HG02884 (cell line): ENCODE measurements around the gene ADGRG6.
"Not testable (repeated sequence)": the region's sequence is repeated elsewhere in the genome, so short reads cannot be mapped to it uniquely, and the experiment has no call there.

Experiments
- ATAC-seq: cut with Tn5 transposase; IDR thresholded peaks from one replicate; pipeline ENCODE4 v1.9.1; 2021; ENCODE audit warnings: mild to moderate bottlenecking, moderate library complexity; ENCODE audit not compliant: unreplicated experiment

The ADGRG6 gene

DNA sequence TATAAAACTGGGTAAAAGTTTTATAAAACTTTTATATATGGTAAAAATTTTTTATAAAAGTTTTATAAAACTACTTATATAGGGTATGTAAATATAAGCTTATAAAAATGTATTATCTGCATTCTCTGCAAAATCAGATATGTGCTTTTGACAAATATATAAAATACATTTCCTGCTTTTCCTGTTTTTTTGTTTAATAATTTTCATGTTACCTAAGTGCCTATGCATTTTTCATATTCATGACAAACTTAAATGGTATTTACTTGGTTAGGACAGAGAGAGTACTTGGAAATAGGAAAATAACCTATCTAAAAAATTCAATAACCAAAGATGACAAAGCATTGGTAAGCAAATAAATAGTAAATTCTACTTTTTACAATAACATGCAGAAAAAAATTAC lies 41.2 kb downstream of the ADGRG6 start:
- no peak for ATAC-seq

DNA sequence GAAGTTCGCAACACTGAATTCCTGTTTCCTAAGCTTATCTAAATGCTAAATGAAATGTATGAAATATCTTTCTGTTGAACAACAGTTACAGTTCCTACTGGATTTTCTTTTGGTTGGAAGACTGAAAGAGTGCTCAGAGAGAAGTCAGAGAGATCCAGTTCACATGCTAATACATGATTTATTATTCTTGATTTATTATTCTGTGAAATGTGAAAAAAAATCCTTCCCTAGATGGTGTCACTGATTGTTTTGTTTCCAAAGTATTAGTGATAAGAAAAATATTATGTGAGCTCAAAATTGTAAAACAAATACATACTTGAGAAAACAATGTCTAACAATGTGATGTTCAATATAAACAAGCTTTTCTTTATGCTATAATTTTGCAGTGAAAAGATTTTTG lies 42.1 kb downstream of the ADGRG6 start:
- ATAC-seq = no peak

DNA sequence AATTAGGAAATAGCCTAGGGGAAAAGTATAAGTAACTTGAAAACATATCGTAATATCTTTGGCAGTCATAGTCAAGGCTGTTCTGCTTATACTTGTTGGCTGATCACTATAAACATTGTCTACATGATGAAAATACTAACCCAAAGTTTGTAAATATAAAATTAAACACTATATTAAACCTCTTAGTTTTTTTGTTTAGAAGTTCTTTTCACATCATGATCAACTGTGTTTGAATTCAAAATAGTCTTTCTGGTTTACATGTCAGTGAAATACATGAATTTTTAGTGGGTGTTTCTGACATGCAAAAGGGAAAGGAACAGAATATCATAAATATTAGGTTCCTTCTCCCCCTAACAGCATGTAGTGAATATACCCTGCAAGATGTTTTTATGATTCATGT lies 43.5 kb downstream of the ADGRG6 start:
- ATAC-seq = no peak

DNA sequence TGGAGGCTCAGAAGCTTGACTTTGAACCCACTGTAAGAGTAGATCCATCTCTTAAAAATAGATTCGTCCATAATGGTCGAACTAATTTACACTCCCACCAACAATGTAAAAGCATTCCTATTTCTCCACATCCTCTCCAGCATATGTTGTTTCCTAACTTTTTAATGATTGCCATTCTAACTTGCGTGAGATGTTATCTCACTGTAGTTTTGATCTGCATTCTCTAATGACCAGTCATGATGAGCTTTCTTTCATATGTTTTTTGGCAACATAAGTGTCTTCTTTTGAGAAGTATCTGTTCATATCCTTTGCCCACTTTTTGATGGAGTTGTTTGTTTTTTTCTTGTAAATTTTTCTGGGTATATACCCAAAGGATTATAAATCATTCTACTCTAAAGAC lies 44.4 kb downstream of the ADGRG6 start:
- ATAC-seq = not testable (repeated sequence)

DNA sequence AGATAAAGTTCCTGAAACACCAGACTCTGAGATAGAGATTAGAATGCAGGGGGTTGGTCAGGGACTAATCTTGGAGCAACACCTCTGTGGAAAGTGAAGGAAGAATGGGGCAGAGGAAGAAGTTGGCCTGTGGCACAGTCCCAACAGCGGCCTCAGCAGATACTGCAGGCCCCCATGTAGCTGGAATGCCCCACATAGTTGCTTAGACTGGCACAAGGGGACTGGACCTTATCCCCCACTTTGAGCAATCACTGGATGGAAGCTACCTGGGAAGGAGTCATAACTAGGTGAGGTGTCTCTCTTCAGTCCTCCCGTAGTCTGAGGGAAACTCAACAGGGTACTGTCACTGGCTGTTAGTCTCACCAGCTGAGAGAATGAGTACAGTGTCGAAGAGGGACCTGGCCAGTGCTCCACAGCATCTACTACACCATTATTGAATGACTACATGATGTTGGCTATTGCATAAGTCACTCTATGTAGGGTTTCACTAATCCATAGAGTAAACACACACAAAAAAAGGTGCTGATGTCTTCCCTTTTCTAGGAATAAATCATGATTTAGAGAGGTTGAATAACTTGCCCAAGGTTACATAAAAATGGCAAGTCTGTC lies 47.5 kb downstream of the ADGRG6 start:
- ATAC-seq = no peak

DNA sequence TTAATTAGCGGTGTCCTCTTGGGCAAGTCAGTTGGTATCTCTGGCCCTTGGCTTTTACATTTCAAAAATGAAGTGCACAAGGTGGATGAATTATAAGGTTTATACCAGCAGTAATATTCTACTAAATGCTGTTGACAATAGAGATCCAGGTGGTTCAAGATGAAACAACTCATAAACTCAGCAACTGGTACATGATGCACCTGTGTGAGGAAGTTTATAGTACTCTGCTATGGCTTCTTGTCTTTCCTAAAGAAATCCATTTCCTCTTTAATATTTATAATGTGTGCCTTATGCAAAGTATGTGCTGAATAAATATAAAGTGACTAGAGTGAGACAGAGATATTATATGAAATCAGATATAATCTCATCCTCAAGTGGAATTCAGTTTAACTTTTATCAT lies 48.5 kb downstream of the ADGRG6 start:
- ATAC-seq = no peak

DNA sequence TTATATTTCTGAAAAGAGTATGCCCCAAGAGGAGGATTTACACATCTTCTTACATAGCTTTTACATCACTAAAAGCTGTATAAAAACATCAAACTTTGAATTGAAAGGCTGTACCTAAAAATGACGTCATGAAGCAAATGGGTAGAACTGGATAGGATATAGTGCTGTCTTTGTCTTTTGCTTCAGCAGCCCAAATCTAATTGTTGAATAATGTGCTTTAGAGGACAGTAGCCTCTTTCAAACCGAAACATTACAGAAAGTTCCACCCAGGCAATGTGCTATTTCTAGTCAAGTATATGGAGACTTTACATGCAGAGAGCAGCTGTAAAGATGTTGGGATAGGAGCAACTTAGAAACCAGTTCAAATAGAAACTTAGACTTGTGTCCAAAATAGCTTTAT lies 51.9 kb downstream of the ADGRG6 start:
- ATAC-seq = no peak

DNA sequence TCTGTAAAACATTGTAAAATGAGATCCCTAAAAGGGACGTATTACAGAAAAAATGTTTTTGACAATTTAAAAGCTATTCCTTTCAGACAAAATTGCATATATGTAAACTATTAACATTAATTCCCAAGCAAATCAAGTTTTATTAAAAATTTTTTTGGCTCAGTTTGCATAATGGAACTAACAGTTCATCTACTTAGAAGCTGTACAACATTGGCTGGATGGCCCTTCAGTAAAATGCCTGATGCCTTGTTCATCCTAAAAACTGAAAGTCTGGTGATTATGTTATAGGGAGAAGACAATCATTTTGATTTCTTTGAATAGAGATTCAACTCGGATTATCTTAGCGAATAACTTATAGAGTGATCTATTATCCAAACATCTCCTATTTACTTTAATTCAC lies 52.8 kb downstream of the ADGRG6 start:
- ATAC-seq = no peak

DNA sequence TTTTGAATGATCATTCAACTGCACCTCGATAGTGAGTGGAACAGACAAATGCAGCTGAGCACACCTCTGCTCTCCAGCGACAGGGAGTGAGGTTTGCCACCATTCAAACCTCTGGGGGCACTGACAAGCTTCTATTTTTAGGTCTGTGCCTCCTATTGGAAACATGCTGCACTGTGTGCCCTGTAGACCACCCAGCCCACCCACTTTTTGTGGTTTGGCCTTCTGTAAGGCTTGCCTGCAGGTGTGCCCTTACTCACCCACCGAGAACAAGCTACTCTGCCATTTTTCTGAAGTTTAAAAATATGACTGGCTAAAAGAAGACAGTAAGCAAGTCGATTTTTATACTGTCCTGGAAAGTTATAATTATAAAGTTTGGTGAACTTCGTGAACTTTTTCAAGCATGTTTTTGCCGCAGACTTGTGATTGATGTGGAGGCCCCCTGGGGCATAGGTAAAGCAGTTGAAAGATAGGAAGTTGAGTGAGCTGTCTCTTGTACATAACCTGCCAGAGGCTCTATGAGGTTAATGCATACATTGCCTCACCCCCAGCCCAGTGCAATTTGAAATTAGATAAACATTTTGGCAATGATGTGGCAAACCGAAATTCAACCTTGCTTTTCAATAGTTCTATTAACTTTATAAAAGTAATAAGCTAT lies 53.8 kb downstream of the ADGRG6 start:
- ATAC-seq = no peak

DNA sequence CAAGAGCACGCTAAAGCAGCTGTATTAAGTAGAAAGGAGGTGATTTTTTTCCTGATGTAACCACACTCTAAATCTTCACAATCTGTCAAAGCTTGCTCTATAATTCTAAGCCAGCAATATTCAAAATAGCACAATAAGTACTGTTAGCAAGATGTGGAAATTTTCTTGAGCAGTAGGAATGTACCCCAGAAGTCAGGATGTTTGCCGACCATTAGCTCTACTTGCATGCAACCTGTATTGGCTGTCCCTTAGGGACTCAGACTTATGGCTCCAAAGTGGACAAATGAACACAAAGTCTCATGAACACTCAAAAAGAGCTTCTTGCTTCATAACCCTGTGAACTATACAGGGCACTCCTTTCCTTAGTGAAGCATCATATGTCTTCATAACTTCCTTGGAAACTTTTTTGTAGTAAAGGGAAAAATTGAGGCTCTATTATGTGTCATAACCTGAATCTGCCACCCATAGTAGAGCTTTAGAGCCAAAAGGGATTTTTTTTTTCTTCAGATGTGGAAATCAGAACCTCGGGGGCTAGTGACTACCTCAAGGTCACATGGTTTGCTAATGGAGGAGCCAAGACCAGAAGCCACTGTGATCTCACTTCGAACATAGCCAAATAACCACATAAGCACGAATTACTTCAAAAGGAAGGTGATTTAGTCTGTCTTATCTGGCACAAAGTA lies 54.5 kb downstream of the ADGRG6 start:
- ATAC-seq = no peak

DNA sequence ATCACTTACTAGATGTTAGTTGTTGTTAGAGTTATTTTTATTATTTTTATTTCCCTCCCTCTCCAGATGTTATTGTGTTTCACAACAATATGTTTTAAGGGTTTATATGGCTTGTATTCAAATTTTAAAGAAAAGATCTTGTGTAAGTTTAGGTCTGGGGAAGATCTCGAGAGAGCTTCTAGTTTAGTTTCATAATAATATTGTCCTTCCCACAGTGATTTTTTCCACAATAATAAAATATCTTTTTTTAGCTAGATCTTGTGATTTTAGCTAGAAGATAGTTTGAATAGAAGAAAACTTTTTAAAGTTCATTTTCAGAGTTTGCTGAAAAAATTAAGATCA lies 55.0 kb downstream of the ADGRG6 start:
- no peak for ATAC-seq

DNA sequence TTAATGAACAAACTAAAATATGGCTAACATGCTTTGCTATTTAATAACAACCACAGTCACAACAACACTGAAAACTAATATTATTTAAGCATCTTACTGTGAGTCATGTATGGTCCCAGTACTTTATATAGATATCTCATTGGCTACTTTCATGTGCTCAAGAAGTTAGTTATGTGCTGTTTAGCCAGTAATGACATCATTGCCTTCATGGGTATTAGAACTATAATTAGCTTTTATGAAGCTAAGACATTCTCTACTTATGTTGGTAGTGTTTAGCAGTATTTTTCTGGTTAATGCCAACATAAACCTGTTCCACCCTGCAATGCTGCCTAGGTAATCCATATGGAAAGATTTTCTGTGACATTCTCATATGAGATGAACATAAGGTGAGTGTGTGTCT lies 56.1 kb downstream of the ADGRG6 start:
- no peak for ATAC-seq

DNA sequence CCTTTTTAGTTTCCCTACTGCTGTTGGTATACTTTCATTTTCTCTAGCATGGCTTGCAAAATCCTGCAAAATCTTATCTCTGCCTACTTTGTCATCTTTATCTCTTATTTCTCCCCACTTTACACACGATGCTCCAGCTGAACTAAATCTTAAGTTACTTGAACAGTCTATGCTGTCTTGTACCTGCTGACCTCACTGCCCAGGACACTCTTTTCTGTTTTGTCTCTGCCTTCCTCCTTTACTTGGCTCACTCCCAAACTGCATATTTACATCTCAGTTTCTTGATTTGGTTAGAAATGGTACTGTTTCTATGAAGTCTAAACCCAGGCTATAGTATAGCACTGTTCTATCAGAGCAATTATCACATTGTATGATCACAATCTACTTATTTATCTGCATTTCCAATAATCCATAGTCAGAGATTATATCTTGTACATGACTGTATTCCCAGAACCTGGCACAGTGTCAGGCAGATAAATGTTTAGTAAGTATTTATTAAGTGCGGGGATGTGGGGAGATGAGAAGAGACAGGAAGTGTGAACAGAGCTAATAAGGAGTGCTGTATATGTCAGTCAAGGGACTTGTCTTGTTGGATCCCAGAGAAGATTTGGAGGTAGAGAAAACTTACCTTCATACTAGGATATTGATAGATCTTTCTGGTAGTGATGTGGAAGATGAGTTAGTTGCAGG lies 57.6 kb downstream of the ADGRG6 start:
- no peak for ATAC-seq

DNA sequence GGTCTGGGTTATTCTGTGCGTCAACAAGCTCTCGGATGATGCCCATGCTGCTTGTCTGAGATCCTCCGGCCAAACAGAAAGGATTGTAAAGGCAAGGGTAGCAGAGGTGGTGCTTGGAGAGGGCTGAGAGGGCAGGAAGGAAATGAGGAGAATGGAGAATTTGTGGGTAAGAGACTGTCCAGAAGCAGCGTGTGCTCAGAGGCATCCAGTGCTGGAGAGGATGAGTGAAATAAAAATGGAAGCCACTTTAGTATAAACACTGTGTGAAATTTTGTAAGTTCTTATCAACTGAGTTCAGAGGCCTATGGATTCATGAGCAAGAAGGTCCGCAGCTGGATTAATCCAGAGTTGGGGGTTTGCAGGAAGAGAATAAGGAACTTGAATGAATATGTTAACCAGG lies 59.5 kb downstream of the ADGRG6 start:
- no peak for ATAC-seq

DNA sequence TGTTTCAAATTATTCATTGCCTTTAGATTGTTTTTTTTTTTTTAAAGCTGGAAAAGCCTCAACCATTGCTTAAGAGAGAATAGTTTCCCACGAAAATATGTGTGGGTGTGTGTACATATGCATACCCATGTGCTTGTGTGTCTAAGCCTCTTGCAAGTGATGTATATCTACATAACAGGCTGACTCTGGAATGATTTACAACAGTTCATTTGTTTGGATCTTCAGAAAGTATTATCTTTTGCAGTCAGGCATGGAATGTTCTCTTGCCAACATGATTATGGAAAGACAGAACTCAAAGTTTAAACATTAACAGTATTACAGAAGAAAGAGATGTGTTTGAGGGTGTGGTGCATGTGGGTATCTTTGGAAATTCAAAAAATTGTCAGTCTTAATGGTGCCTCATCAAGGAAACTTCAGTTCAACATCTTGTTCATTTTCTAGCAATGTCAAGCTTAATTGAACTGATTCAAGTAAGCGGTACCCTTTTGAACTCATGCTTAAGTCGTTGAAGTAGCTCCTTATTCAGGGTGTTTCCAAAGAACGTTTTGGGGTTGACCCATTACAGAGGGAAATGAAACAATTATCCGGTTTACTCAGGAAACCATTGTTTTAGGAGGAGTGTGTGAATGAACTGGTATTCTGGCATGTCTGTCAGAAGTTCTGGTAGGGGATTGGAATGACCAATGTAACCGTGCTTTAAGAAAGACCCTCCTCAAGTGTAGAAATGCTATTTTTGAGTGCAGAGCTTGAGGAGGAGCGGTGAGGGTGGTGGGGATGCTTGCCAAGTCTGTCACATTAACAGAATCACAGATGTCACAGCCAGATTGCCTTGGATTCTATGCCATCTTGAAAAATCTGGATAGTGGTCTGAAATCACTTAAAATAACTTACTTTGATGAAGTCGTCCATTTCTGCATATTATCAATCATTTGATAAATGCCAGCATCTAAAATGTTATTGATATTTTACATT lies 60.3 kb downstream of the ADGRG6 start:
- ATAC-seq = no peak

DNA sequence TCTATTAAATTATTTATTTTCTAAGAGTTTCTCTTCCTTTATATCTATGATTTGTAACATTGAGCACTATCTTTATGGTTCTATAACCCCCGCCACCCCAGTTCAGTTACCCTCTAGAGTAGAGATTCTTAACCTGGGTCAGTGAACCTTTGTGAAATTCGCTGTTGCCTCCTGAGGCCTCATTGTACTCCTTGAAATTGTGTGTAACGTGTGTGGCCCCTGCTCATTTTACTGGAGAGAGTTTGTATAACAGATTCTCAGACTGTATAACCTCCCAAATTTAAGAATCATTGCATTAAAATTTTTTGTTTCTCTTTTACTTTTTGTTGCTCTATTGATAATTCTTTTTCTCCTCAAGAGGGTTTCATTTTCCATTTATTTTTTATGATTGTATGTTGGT lies 65.3 kb downstream of the ADGRG6 start:
- no peak for ATAC-seq

DNA sequence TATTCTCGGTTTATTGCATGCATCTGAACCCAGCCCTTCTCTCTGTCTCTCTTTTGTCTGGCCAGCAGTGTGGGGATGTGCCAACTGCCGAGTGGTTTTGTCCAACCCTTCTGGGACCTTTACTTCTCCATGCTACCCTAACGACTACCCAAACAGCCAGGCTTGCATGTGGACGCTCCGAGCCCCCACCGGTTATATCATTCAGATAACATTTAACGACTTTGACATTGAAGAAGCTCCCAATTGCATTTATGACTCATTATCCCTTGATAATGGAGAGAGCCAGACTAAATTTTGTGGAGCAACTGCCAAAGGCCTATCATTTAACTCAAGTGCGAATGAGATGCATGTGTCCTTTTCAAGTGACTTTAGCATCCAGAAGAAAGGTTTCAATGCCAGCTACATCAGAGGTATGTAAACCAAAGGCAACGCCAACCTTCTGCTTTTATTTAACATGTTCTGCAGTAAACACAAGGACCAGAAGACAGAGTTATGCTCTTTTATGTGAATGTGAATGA lies 65.8 kb downstream of the ADGRG6 start:
- no peak for ATAC-seq

DNA sequence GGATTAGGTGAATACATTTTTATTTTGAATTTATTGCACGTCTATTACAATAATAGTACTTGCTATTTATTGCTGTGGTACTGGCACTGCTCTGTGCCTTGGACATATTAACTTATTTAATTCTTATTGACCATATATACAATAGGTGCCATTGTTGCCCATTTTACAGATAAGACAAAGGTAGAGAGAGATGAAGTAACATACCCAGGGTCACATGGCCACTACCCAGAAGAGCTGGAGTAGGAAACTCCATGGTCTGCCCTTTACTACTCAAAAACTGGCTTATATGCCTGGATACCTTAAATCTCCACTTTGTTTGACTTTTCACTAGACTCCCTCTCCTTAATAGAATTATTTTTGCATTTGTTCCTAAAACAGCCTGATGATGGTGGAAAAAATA lies 67.5 kb downstream of the ADGRG6 start:
- ATAC-seq = no peak

DNA sequence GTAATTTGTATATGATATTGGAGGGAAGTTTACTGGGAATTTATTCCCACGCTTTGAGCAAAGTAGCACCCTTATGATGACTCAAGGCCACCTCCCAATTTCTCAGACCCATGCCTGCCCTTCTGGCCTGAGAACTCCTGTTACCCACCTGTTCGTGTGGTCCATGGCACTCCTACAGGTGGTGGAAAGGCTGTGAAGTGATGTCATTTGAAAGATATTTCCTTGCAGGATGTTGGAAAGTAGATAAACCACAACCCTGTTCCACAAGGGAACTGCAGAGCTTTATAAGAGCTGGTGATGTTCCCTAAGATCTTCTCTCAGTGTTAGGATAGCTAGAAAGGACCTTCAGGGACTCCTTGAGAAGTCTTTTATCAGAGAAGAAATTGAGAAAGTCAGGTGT lies 70.5 kb downstream of the ADGRG6 start:
- ATAC-seq = no peak

DNA sequence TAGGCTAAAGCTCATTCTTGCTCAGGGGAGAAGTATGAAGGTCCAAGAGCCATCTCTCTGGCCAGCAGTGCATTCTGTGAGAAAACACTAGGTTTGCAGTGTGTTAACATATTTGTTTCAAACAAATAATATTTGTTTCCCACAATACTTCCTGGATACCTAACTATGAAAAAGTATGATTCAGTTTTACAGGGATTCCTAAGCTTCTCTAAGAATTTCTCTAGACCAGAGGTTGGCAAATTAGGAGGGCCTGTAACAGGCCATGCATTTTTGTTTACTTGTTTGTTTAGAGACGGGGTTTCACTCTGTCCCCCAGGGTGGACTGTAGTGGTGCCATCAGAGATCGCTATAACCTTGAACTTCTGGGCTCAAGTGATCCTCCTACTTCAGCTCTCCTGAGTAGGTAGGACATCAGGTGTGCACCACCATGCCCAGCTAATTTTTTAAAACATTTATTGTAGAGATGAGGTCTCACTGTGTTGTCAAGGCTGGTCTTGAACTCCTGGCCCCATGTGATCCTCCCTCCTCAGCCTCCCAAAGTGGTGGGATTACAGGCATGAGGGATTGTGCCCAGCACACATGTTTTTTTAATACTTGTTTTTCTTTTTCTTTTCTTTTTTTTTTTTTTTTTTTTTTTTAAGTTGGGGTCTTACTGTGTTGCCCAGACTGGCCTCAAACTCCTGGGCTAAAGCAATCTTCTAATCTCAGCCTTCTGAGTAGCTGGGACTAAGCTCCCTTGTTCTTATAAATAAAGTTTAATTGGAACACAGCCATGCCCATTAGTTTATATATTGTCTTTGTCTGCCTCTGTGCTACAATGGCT lies 71.7 kb downstream of the ADGRG6 start:
- ATAC-seq = no peak
